AG09319 (cell line): ENCODE results near the gene ZNF598.
"Not testable (repeated sequence)": the region's sequence is repeated elsewhere in the genome, so short reads cannot be mapped to it uniquely, and the experiment has no call there.

Experiments used
- DNase-seq: peaks from one replicate; pipeline ENCODE4 v3.0.0-alpha.2; 2010; ENCODE audit warnings: low read depth; ENCODE audit errors: extremely low read depth
- TF ChIP-seq, protein P1 (sequence below): IDR thresholded peaks from 2 replicates; pipeline ENCODE4 v1.5.1; 2011; ENCODE audit warnings: low read depth, mild to moderate bottlenecking, inconsistent platforms, low read length, moderate library complexity

Gene ZNF598

DNA sequence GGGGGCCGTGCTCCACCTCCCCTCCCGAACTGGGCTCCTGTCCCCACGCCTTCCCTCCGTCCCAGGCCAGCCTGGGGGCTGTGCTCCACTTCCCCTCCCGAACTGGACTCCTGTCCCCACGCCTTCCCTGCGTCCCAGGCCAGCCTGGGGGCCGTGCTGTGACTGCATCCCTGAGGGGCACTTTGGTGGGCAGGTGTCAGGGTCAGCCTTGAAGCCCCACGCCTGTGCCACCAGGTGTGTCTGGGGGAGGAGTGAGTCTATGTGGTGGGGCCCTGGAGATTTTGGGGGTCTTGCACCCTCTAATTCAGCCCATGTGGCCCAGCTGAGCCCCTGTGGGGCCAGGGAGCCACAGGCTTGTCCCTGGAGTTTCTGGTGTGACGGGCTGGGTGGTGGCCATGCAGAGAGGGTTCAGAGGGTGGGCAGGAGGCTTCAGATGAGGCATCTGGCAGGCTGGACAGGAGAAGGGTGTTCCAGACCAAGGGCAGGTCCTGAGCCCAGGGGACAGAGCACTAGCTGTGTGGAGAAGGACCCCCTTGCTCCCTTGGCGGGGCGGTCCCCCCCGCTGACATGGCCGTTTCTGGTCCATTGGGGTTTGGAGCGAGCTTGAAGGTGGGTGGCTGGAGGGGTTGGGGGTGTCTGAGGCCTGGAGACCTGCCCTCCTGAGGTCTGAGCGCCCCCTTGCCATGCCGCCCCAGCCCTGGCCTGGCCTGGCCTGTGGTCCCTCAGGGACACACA, 25.2 kb upstream of the ZNF598 start:
- TF ChIP-seq, protein P1, sequence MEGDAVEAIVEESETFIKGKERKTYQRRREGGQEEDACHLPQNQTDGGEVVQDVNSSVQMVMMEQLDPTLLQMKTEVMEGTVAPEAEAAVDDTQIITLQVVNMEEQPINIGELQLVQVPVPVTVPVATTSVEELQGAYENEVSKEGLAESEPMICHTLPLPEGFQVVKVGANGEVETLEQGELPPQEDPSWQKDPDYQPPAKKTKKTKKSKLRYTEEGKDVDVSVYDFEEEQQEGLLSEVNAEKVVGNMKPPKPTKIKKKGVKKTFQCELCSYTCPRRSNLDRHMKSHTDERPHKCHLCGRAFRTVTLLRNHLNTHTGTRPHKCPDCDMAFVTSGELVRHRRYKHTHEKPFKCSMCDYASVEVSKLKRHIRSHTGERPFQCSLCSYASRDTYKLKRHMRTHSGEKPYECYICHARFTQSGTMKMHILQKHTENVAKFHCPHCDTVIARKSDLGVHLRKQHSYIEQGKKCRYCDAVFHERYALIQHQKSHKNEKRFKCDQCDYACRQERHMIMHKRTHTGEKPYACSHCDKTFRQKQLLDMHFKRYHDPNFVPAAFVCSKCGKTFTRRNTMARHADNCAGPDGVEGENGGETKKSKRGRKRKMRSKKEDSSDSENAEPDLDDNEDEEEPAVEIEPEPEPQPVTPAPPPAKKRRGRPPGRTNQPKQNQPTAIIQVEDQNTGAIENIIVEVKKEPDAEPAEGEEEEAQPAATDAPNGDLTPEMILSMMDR = no peak
- DNase-seq = no peak

DNA sequence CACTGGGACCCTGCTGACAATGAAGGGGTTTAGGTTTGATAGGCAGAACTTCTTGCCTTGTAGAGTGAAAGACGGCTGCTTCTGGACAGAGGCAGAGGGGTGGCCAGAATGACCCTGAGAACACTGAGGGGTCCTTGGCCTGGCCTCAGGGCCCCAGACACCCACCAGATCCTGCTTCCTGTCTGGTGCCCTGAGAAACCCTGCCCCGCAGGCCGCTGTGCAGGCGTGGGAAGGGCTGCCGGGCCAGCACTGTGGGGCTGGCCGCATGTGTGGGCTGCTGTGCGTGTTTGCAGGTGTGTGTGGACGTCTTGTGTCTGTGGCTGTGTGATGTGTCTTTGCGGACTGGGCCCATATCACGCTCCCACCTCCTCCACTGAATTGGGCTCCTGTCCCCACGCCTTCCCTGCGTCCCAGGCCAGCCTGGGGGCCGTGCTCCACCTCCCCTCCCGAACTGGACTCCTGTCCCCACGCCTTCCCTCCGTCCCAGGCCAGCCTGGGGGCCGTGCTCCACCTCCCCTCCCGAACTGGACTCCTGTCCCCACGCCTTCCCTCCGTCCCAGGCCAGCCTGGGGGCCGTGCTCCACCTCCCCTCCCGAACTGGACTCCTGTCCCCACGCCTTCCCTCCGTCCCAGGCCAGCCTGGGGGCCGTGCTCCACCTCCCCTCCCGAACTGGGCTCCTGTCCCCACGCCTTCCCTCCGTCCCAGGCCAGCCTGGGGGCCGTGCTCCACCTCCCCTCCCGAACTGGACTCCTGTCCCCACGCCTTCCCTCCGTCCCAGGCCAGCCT, 24.5 kb upstream of the ZNF598 start:
- not testable (repeated sequence) for DNase-seq

DNA sequence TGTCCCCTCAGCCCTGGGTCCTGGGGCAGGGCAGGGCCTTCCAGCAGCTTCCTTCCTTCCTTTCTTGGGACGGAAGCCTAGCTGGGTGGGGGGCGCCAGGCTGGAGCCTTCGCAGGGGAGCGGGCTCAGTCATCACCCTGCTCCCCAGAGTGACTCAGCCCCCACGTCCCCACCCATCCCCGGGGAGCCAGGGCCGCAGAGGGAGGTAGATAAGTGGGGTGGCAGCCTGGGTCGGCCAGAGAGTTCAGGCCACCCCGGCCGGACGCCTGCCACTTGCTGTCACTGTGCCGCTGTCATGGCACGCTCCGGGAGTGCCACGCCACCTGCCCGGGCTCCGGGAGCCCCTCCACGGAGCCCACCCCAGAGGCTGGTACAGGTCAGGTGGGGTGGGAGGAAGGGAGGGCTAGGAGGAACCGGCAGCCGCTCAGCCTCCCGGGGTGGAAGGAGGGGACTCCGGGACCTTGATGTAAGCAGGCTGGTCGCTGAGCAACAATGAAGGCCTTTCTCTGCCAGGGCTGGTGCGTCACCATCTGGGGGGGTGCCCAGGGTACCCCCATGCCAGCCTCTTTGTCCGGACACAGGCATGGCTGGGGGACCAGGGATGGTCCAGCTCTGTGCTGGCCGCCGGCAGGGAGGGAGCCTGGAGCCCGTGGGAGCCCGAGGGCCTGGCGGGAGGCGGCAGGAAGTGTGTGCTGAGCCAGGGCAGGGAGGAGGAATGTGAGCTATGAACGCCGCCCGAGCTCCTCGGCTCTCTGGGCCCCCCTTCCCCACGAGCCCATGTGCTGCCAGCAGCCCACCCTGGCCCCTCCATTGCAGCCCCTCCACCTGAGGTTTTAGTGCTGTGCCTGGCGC, 23.7 kb upstream of the ZNF598 start:
- DNase-seq = no peak

DNA sequence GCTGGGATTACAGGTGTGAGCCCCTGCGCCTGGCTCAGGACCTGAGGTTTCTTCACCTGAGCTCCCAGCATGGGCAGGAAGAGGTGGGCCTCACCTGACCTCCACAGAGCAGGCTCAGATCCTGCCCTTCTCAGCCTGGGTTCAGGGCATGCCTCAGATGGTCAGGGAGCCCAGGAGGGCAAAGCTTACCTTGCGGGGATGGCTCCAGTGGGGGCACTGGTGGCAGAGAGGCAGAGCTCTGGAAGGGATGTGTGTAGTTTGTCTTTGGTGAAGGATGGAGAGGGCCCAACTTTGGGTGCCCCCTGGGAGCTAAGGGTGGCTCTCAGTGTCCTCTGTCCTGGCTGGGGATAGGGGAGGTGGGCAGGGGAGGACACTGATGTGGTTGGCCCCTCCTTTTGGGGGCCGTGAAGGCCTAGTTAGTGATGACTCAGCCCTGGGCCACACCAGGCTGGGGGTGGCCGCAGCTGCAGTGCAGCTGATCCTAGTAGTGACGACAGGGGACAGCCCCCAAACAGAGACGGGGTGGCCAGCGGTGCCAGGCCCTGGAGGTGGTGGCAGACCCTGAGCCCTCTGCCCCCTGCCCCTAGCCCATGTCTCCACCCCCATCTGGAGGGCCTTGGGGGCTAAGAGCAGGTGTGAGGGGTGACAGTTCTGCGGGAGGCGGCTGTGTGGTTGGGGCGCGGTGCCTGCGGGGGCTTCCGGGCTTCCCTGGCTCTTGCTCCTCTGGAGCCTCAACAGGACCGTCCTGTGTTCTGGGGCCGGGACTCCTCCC, 22.9 kb upstream of the ZNF598 start:
- no peak for DNase-seq
- TF ChIP-seq, protein P1 = no peak

More for the DNA sequence above, 23.7 kb upstream of the ZNF598 start:
- TF ChIP-seq, protein P1 = no peak

DNA sequence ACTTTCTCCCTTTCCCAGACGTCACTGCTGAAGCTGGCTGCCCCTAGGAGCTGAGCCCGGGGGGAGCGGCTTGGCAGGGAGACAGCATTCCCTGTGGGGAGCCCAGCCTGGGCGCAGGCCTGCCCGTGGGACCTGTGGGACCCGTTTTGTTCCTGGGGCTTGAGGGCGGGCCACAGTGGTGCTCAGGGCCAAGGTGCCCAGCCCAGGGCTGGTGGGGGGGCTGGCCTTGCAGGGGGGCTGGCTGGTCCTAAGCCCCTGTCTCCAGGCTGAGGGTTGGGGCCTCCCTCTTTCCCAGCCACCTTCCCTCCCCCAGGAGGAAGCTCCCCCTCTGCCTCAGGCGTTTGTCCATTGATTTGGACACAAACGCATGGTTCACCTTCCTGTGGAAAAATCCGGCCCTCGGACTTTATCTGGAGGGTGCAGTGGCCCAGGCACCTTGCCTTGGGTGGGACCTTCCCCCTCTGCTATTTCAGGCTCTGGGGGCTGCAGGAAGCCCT, 21.5 kb upstream of the ZNF598 start:
- DNase-seq = no peak
- TF ChIP-seq, protein P1 = no peak

DNA sequence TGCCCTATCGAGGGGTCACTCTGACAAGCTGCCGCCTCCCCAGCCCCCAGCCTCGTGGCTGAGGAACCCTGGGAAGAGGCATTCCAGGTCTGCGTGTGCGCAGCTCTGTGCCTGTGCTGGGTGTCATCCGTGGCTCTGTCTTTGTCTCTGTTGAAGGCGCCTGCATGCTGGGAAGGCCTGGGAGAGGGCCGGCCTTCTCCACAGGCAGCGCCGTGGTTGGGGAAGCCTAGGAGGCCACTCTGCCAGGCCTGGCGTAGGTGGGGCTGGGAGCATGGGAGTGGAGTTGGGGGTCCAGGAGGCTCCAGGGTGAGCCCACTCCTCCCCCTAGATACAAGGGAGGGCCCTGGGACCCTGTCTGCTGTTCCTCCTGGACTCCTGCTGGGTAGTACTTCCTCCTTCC, 20.4 kb upstream of the ZNF598 start:
- TF ChIP-seq, protein P1 = no peak

DNA sequence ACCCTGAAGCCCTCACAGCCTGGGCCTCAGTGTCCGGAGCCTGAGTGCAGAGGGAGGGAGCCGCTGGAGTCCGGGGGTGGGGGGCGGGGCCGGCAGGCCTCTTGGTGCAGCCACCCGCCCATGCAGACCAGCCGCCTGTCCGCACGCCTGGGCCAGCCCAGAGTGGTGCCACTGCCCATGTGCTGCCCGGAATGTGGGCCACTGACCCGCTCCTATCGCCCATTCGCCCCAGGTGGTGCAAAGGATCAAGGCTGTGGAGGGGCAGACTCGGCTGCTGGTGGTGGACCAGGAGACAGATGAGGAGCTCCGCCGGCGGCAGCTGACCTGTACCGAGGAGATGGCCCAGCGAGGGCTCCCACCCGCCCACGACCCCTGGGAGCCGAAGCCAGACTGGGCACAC, 19.7 kb upstream of the ZNF598 start:
- no peak for DNase-seq
- TF ChIP-seq, protein P1 = no peak

More for the DNA sequence above, 20.4 kb upstream of the ZNF598 start:
- no peak for DNase-seq
